Fibroblast of mammary gland (primary cell): Measurements from ENCODE around the gene CCER1.

Experiments used
- DNase-seq: peaks from one replicate; pipeline ENCODE4 v3.0.0-alpha.2; 2010; ENCODE audit warnings: low read depth
- H3K4me3 ChIP-seq: 2 replicates; pipeline ENCODE4 v1.5.1; 2011; ENCODE audit warnings: low read depth, mild to moderate bottlenecking, low read length, moderate library complexity; ENCODE audit not compliant: control insufficient read depth
- CTCF ChIP-seq: conservative IDR thresholded peaks from 2 replicates; pipeline ENCODE4 v1.5.1; 2011; ENCODE audit warnings: low read depth, low read length, inconsistent platforms; ENCODE audit not compliant: control insufficient read depth, insufficient read depth

CCER1 gene

GRCh38 chr12:90908465-90908864, 46.5 kb downstream of the CCER1 start:
- TF ChIP-seq CTCF = no peak

GRCh38 chr12:90905691-90906370, 49.1 kb downstream of the CCER1 start:
- TF ChIP-seq CTCF = no peak
- H3K4me3 ChIP-seq = no peak overlapping the region
- peak; percentile 55 for DNase-seq

More at GRCh38 chr12:90908465-90908864, 46.5 kb downstream of the CCER1 start:
- H3K4me3 ChIP-seq = no peak overlapping the region
- DNase-seq = peak; percentile 87

- no peak for TF ChIP-seq CTCF
- no peak overlapping the region for H3K4me3 ChIP-seq
- DNase-seq = no peak
Measured at GRCh38 chr12:90902596-90902995, 52.4 kb downstream of the CCER1 start.
